B cell (primary cell): ENCODE results near the gene PRRG4. TPM values are rescaled to one million over a fixed set of nuclear protein-coding genes. Genes with fewer than 3 reads are reported as not detected.

Source experiments
- ATAC-seq: fragments of 200-7000 bp; cut with Tn5 transposase; one replicate; pipeline ENCODE4 v1.10.0; 2021; ENCODE audit warnings: low read depth, mild to moderate bottlenecking, moderate number of reproducible peaks, moderate library complexity
- CTCF ChIA-PET: fragments of 350-600 bp; sonication (Branson Sonifier 250); formaldehyde crosslinking; loops from one replicate; lab custom pipeline; 2021; ENCODE audit warnings: antibody characterized with exemption, inconsistent platforms; lab: Charles Lee
- POLR2A ChIA-PET: fragments of 350-600 bp; sonication (Branson Sonifier 250); formaldehyde crosslinking; loops from one replicate; lab custom pipeline; 2021; ENCODE audit warnings: antibody characterized with exemption; lab: Charles Lee
- DNase-seq: peaks from one replicate; pipeline ENCODE4 v3.0.0; 2013
- H2AFZ ChIP-seq: 2 replicates; pipeline ENCODE4 v1.6.1; 2012; ENCODE audit warnings: mild to moderate bottlenecking, low read depth, low read length; ENCODE audit not compliant: insufficient read depth, poor library complexity, severe bottlenecking
- H3K27ac ChIP-seq, 2 donors: 1 replicate in 1 of 2; 2 replicates in 1 of 2; pipeline ENCODE4 v1.5.1; 2012 to 2013; ENCODE audit warnings: low read length in 2 of 2, mild to moderate bottlenecking in 2 of 2, moderate library complexity in 1 of 2
- H3K27me3 ChIP-seq, 4 experiments: fragments of 200-600 bp in 1 of 4; sonication (generic) in 1 of 4; replicated peaks in 1 of 4; 1 replicate in 2 of 4; 2 replicates in 2 of 4; pipeline versions ENCODE4 v1.6.1 to v1.7.0; 2013 to 2016; ENCODE audit warnings: low read length in 3 of 4, mild to moderate bottlenecking in 2 of 4, mixed read lengths in 1 of 4, moderate library complexity in 1 of 4; ENCODE audit not compliant: insufficient read depth in 4 of 4, control insufficient read depth in 3 of 4; ENCODE audit errors: control extremely low read depth in 1 of 4
- H3K36me3 ChIP-seq, 2 experiments: replicated peaks in 1 of 2; 1 replicate in 1 of 2; 2 replicates in 1 of 2; pipeline versions ENCODE4 v1.6.1 to v1.7.1; 2013; ENCODE audit warnings: low read length in 1 of 2; ENCODE audit not compliant: insufficient read depth in 2 of 2, control insufficient read depth in 1 of 2; ENCODE audit errors: control extremely low read depth in 1 of 2, extremely low read depth in 1 of 2
- H3K4me1 ChIP-seq, 2 donors: fragments of 200-600 bp in 1 of 2; sonication (generic) in 1 of 2; 1 replicate in 1 of 2; 2 replicates in 1 of 2; pipeline versions ENCODE4 v1.5.1 to v1.6.1; 2013 to 2017; ENCODE audit warnings: low read length in 2 of 2; ENCODE audit not compliant: control insufficient read depth in 2 of 2, insufficient read depth in 2 of 2
- H3K4me2 ChIP-seq: replicated peaks from 2 replicates; pipeline ENCODE3; 2012; ENCODE audit warnings: mild to moderate bottlenecking, low read depth, low read length; ENCODE audit not compliant: poor library complexity, severe bottlenecking
- H3K4me3 ChIP-seq, 5 experiments: fragments of 200-600 bp in 1 of 5; sonication (generic) in 1 of 5; 1 replicate in 3 of 5; 2 replicates in 2 of 5; pipeline versions ENCODE4 v1.5.1 to v1.7.0; 2011 to 2016; ENCODE audit warnings: low read length in 4 of 5, mild to moderate bottlenecking in 4 of 5, low read depth in 2 of 5, control low read depth in 1 of 5, moderate library complexity in 1 of 5; ENCODE audit not compliant: insufficient read depth in 1 of 5; ENCODE audit errors: control extremely low read depth in 1 of 5, extremely low read depth in 1 of 5
- H3K79me2 ChIP-seq: fragments of 200-600 bp; sonication (generic); one replicate; pipeline ENCODE4 v1.6.0; 2016; ENCODE audit warnings: low read length; ENCODE audit not compliant: control insufficient read depth, insufficient read depth
- H3K9ac ChIP-seq: fragments of 200-600 bp; sonication (generic); 2 replicates; pipeline ENCODE4 v1.6.1; 2017; ENCODE audit warnings: mild to moderate bottlenecking, low read length, moderate library complexity
- H3K9me3 ChIP-seq, 3 donors: one replicate each; pipeline versions ENCODE4 v1.6.1 to v1.7.1; 2013; ENCODE audit warnings: low read length in 2 of 3; ENCODE audit not compliant: control insufficient read depth in 2 of 3, insufficient read depth in 1 of 3; ENCODE audit errors: control extremely low read depth in 1 of 3
- H4K20me1 ChIP-seq: 2 replicates; pipeline ENCODE4 v1.6.0; 2012; ENCODE audit warnings: mild to moderate bottlenecking, low read length; ENCODE audit not compliant: insufficient read depth, control insufficient read depth, poor library complexity, severe bottlenecking
- H3K27ac Mint-ChIP-seq: one replicate; pipeline ENCODE4 v1.8.0; 2021; ENCODE audit warnings: mixed read lengths
- H3K27me3 Mint-ChIP-seq: one replicate; pipeline ENCODE4 v1.8.0; 2021; ENCODE audit warnings: mixed read lengths
- H3K4me1 Mint-ChIP-seq: one replicate; pipeline ENCODE4 v1.8.0; 2021; ENCODE audit warnings: mixed read lengths
- H3K4me3 Mint-ChIP-seq: one replicate; pipeline ENCODE4 v1.8.0; 2021; ENCODE audit warnings: mixed read lengths
- H3K9me3 Mint-ChIP-seq: one replicate; pipeline ENCODE4 v1.8.0; 2022; ENCODE audit warnings: mixed read lengths; ENCODE audit not compliant: insufficient read depth
- EZH2 ChIP-seq: IDR thresholded peaks from 2 replicates; pipeline ENCODE4 v1.6.1; 2012; ENCODE audit warnings: borderline replicate concordance, low read depth, mild to moderate bottlenecking, moderate library complexity, low read length; ENCODE audit not compliant: insufficient read depth, poor library complexity, severe bottlenecking
- WGBS: methylation state at CpG from one replicate; pipeline ENCODE4 v1.1.5; 2013; ENCODE audit warnings: missing lambda C conversion rate; ENCODE audit not compliant: insufficient coverage; 5-methylcytosine and 5-hydroxymethylcytosine counted together
- intact Hi-C: fragments of 100-400 bp; cut with micrococcal nuclease; formaldehyde crosslinking; loops from one replicate; pipeline ENCODE4 v1.10.0; 2022
- polyA plus RNA-seq: library from polyadenylated mRNA; depleted of rRNA; stranded (reverse); fragments of >200 nt; gene quantifications from 2 replicates; pipeline ENCODE4 v1.2.3, GENCODE V29; 2012
- total RNA-seq, 2 donors: library from RNA; stranded (reverse); fragments of 120-200 nt in 1 of 2; gene quantifications; 1 replicate in 1 of 2; 2 replicates in 1 of 2; pipeline versions ENCODE4 v1.2.3 to v1.2.4, GENCODE V29; 2013 to 2022
- TF ChIP-seq, protein P1 (sequence below): fragments of 200-600 bp; IDR thresholded peaks from one replicate; pipeline ENCODE4 v1.8.0; 2022; ENCODE audit warnings: antibody characterized with exemption, mild to moderate bottlenecking

Gene PRRG4
- total and polyA plus RNA-seq, 2 donors (not counting 1 experiment from before 2014, with no cell fraction given), result 0.07 TPM; not detected in 1

DNA sequence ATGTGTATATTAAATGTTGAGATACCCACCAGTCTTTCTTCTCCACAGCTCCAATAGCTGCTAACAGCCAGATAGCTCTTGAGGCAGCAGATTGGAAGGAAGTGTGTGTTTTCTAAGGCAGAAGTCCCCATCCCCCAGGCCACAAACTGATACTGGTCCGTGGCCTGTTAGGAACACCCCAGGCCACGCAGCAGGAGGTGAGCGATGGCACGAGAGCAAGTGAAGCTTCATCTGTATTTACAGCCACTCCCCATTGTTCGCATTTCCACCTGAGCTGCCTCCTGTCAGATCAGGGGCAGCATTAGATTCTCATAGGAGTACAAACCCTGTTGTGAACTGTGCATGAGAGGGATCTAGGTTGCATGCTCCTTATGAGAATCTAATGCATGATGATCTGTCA lies 48.0 kb upstream of the PRRG4 start:
- Histone ChIP-seq H2AFZ (no peak overlapping the region), H3K4me1 (peaks cover 10 to 12% of the 10 kb centered on the region in 2 donors), H3K27ac (no peak overlapping the region), H3K27me3 (no peaks in the 10 kb centered on the region), H4K20me1 (no peaks in the 10 kb centered on the region), H3K9ac (no peak overlapping the region), H3K36me3 (no peaks in the 10 kb centered on the region), H3K4me3 (no peak overlapping the region), H3K4me2 (no peak overlapping the region), H3K9me3 (no peaks in the 10 kb centered on the region), H3K79me2 (no peaks in the 10 kb centered on the region)
- no peak overlapping the region for H3K27ac Mint-ChIP-seq
- H3K4me1 Mint-ChIP-seq, result peaks cover 16% of the 10 kb centered on the region
- H3K4me3 Mint-ChIP-seq, result no peak overlapping the region
- POLR2A ChIA-PET, result no interaction called here
- no peaks in the 10 kb centered on the region for H3K27me3 Mint-ChIP-seq
- CTCF ChIA-PET, result no interaction called here
- no peaks in the 10 kb centered on the region for H3K9me3 Mint-ChIP-seq
- intact Hi-C loops, result no loop called here
- no peak for TF ChIP-seq EZH2
- TF ChIP-seq, protein P1, sequence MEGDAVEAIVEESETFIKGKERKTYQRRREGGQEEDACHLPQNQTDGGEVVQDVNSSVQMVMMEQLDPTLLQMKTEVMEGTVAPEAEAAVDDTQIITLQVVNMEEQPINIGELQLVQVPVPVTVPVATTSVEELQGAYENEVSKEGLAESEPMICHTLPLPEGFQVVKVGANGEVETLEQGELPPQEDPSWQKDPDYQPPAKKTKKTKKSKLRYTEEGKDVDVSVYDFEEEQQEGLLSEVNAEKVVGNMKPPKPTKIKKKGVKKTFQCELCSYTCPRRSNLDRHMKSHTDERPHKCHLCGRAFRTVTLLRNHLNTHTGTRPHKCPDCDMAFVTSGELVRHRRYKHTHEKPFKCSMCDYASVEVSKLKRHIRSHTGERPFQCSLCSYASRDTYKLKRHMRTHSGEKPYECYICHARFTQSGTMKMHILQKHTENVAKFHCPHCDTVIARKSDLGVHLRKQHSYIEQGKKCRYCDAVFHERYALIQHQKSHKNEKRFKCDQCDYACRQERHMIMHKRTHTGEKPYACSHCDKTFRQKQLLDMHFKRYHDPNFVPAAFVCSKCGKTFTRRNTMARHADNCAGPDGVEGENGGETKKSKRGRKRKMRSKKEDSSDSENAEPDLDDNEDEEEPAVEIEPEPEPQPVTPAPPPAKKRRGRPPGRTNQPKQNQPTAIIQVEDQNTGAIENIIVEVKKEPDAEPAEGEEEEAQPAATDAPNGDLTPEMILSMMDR, result no peak
- no peak for DNase-seq
- no peak for ATAC-seq
- 94% methylated on average over 5 of the region's 5 CpGs for WGBS

DNA sequence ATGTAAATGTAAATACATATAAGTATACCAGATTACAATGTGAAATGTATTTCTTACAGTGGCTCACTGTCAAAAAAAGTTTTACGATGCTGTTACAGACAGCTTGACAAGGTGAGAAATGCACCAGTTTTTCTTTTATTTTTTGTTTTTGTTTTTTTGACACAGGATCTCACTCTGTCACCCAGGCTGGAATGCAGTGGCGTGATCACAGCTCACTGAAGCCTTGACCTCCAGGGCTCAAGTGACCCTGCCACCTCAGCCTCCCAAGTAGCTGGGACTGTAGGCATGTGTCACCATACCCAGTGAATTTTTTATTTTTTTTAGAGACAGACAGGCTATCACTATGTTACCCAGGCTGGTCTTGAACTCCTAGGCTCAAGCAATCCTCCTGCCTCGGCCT lies 44.5 kb upstream of the PRRG4 start:
- Histone ChIP-seq H3K4me1 (no peaks in the 10 kb centered on the region), H3K4me2 (no peak overlapping the region), H2AFZ (no peak overlapping the region), H3K9ac (no peak overlapping the region), H3K9me3 (no peaks in the 10 kb centered on the region), H3K36me3 (no peaks in the 10 kb centered on the region), H3K27me3 (no peaks in the 10 kb centered on the region), H4K20me1 (no peaks in the 10 kb centered on the region), H3K79me2 (no peaks in the 10 kb centered on the region), H3K27ac (no peak overlapping the region), H3K4me3 (no peak overlapping the region)
- Mint-ChIP-seq H3K4me1 (peaks cover 4% of the 10 kb centered on the region), H3K27ac (no peak overlapping the region), H3K9me3 (no peaks in the 10 kb centered on the region), H3K4me3 (no peak overlapping the region), H3K27me3 (no peaks in the 10 kb centered on the region)
- intact Hi-C loops, result no loop called here
- WGBS, result 100% methylated on average over 2 of the region's 3 CpGs
- no peak for TF ChIP-seq EZH2
- TF ChIP-seq, protein P1, result no peak
- no peak for ATAC-seq
- no peak for DNase-seq
- ChIA-PET POLR2A (no interaction called here), CTCF (interaction anchor here (0.7 to 2.1 kb wide), 2 partner anchors 8 to 36 kb away, joined by 3 to 5 read pairs; no protein-coding TSS in a partner anchor)
